Omental fat pad (tissue), 4 donors: Measurements from ENCODE around the gene IL25. TPM values are rescaled to one million over a fixed set of nuclear protein-coding genes. Genes with fewer than 3 reads are reported as not detected.
"Not testable (repeated sequence)": the region's sequence is repeated elsewhere in the genome, so short reads cannot be mapped to it uniquely, and the experiment has no call there.

Experiments
- ATAC-seq: fragments of 150-250 bp; one replicate; pipeline ENCODE4 v1.9.1; 2016; ENCODE audit warnings: mild to moderate bottlenecking, moderate library complexity; ENCODE audit not compliant: low FRiP score
- DNase-seq: peaks from one replicate; pipeline ENCODE4 v3.0.0-alpha.2; 2019; ENCODE audit warnings: low spot score
- CTCF ChIP-seq, 3 donors: fragments of 450-650 bp; IDR thresholded peaks; one replicate each; pipeline ENCODE4 v1.5.1; 2016 to 2017; ENCODE audit warnings: antibody characterized with exemption in 3 of 3, mild to moderate bottlenecking in 3 of 3, moderate library complexity in 2 of 3
- total RNA-seq, 4 donors: library from RNA; depleted of rRNA; stranded (reverse); fragments of >200 nt; gene quantifications; one replicate each; pipeline ENCODE4 v1.1.0, GENCODE V29; 2016

IL25 gene
- not detected for total RNA-seq

GRCh38 chr14:23372509-23372908 is at the start of gene IL25:
IL25 (plus strand) TSS chr14:23372809.
- no peak for DNase-seq
- ATAC-seq, result no peak
- no peak for TF ChIP-seq CTCF (IDR thresholded peaks at IDR 0.05)

- DNase-seq (no peak), ATAC-seq (no peak)
- TF ChIP-seq CTCF (IDR thresholded peaks at IDR 0.05), result no peak
These were observed 48.7 kb upstream of the IL25 start for GRCh38 chr14:23323838-23324454.

GRCh38 chr14:23324455-23324846 is 48.2 kb upstream of the IL25 start:
- no peak for TF ChIP-seq CTCF (IDR thresholded peaks at IDR 0.05)
- DNase-seq, result no peak
- no peak for ATAC-seq

GRCh38 chr14:23324993-23325392 is 47.6 kb upstream of the IL25 start:
- ATAC-seq (no peak), DNase-seq (no peak)
- no peak for TF ChIP-seq CTCF (IDR thresholded peaks at IDR 0.05)

- not testable (repeated sequence) for DNase-seq, ATAC-seq
These were observed 46.9 kb upstream of the IL25 start for GRCh38 chr14:23325746-23326145.

GRCh38 chr14:23326491-23327332 is 45.9 kb upstream of the IL25 start:
- no peak for TF ChIP-seq CTCF (IDR thresholded peaks at IDR 0.05)
- no peak for ATAC-seq
- no peak for DNase-seq

- ATAC-seq, result peak; percentile 53
- TF ChIP-seq CTCF (IDR thresholded peaks at IDR 0.05), result no peak
- peak; percentile 63 for DNase-seq
These were observed 44.5 kb upstream of the IL25 start for GRCh38 chr14:23327947-23328744.
